Astrocyte (in vitro differentiated cells and primary cell): ENCODE data around the gene PHF10. TPM values are rescaled to one million over a fixed set of nuclear protein-coding genes. Genes with fewer than 3 reads are reported as not detected.
A peak's percentile ranks its signal among the peaks of the same experiment; 100 is the strongest.

Source experiments
- DNase-seq: peaks from one replicate; pipeline ENCODE4 v3.0.0-alpha.2; 2010; ENCODE audit warnings: low read depth
- FAIRE-seq: peaks from 2 replicates; lab custom pipeline; 2011; peaks lifted over from hg19 to GRCh38; lab: Jason Lieb, UNC
- H2AFZ ChIP-seq: 2 replicates; pipeline ENCODE4 v1.6.0; 2012; ENCODE audit warnings: low read depth, low read length, inconsistent platforms
- H3K27ac ChIP-seq: 2 replicates; pipeline ENCODE4 v1.5.1; 2011; ENCODE audit warnings: low read depth, low read length, inconsistent platforms
- H3K27me3 ChIP-seq: 2 replicates; pipeline ENCODE4 v1.6.0; 2011; ENCODE audit warnings: low read length, inconsistent platforms; ENCODE audit not compliant: insufficient read depth
- H3K36me3 ChIP-seq: 2 replicates; pipeline ENCODE4 v1.5.1; 2011; ENCODE audit warnings: low read length, inconsistent platforms; ENCODE audit not compliant: insufficient read depth
- H3K4me1 ChIP-seq: 2 replicates; pipeline ENCODE4 v1.5.1; 2011; ENCODE audit warnings: low read length, inconsistent platforms; ENCODE audit not compliant: insufficient read depth
- H3K4me2 ChIP-seq: 2 replicates; pipeline ENCODE4 v1.6.0; 2012; ENCODE audit warnings: low read length, inconsistent platforms
- H3K4me3 ChIP-seq: 2 replicates; pipeline ENCODE4 v1.5.1; 2011; ENCODE audit warnings: low read depth, mild to moderate bottlenecking, low read length, inconsistent platforms; ENCODE audit not compliant: insufficient read depth
- H3K79me2 ChIP-seq: 2 replicates; pipeline ENCODE4 v1.6.0; 2012; ENCODE audit warnings: mild to moderate bottlenecking, low read length, inconsistent platforms; ENCODE audit not compliant: insufficient read depth
- H3K9ac ChIP-seq: 2 replicates; pipeline ENCODE4 v1.6.0; 2012; ENCODE audit warnings: mild to moderate bottlenecking, low read length, inconsistent platforms
- H3K9me3 ChIP-seq: 2 replicates; pipeline ENCODE4 v1.5.1; 2012; ENCODE audit warnings: low read depth, mild to moderate bottlenecking, low read length, inconsistent platforms; ENCODE audit not compliant: insufficient read depth
- H4K20me1 ChIP-seq: 2 replicates; pipeline ENCODE4 v1.6.0; 2012; ENCODE audit warnings: low read length, inconsistent platforms; ENCODE audit not compliant: insufficient read depth
- H3K27ac Mint-ChIP-seq: one replicate; pipeline ENCODE4 v1.8.0; 2021; ENCODE audit warnings: mild to moderate bottlenecking, mixed read lengths; ENCODE audit not compliant: unreplicated experiment
- H3K27me3 Mint-ChIP-seq: one replicate; pipeline ENCODE4 v1.8.0; 2021; ENCODE audit warnings: low read depth, mixed read lengths; ENCODE audit not compliant: unreplicated experiment
- H3K36me3 Mint-ChIP-seq: one replicate; pipeline ENCODE4 v1.8.0; 2021; ENCODE audit warnings: low read depth, mixed read lengths; ENCODE audit not compliant: unreplicated experiment
- H3K4me1 Mint-ChIP-seq: one replicate; pipeline ENCODE4 v1.8.0; 2021; ENCODE audit warnings: low read depth, mixed read lengths; ENCODE audit not compliant: unreplicated experiment
- H3K4me3 Mint-ChIP-seq: one replicate; pipeline ENCODE4 v1.8.0; 2021; ENCODE audit warnings: mild to moderate bottlenecking, moderate library complexity, mixed read lengths; ENCODE audit not compliant: unreplicated experiment
- H3K9me3 Mint-ChIP-seq: one replicate; pipeline ENCODE4 v1.8.0; 2021; ENCODE audit warnings: mild to moderate bottlenecking, mixed read lengths; ENCODE audit not compliant: unreplicated experiment
- CTCF ChIP-seq: IDR thresholded peaks from 2 replicates; pipeline ENCODE4 v1.5.1; 2011; ENCODE audit warnings: low read depth, mild to moderate bottlenecking, inconsistent platforms, low read length, moderate library complexity; ENCODE audit not compliant: insufficient read depth
- EZH2 ChIP-seq: IDR thresholded peaks from 2 replicates; pipeline ENCODE4 v1.6.1; 2012; ENCODE audit warnings: mild to moderate bottlenecking, low read length, inconsistent platforms; ENCODE audit not compliant: insufficient read depth
- total RNA-seq: library from RNA; stranded (reverse); gene quantifications from 2 replicates; pipeline ENCODE4 v1.2.1, GENCODE V29; 2021

Gene PHF10
- total RNA-seq, 1 donor from 2014 or later = 30.9 TPM

DNA sequence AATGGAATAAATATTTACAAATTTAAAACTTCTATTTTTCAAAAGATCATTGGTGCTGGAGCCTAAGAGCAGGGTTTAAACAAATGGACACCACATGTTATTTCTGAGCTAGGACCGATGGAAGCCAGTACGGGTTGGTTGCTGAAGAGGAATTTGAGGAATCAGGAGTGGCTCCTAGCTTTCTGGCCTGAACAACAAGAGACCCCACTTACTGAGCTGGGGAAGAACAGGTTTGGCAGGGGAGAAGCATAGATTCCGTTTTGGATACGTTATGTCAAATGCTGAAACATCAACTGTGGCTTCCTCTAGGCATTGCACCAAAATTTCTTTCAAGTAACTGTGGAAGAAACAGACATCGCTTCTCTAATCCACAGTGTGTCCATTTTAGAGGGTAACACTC is 29.2 kb downstream of the PHF10 start:
- H3K4me1 Mint-ChIP-seq = peaks cover 12% of the 10 kb centered on the region
- peaks cover 3% of the 10 kb centered on the region for H4K20me1 ChIP-seq
- peaks cover 10% of the 10 kb centered on the region for H3K4me1 ChIP-seq
- DNase-seq (no peak), FAIRE-seq (no peak)
- H3K4me2 ChIP-seq = no peak overlapping the region
- H3K9me3 ChIP-seq = peaks cover 2% of the 10 kb centered on the region
- no peak overlapping the region for H2AFZ ChIP-seq
- H3K4me3 Mint-ChIP-seq = no peak overlapping the region
- no peaks in the 10 kb centered on the region for H3K27me3 ChIP-seq
- TF ChIP-seq CTCF (no peak), EZH2 (no peak)
- no peaks in the 10 kb centered on the region for H3K27me3 Mint-ChIP-seq
- peaks cover 4% of the 10 kb centered on the region for H3K9me3 Mint-ChIP-seq
- no peaks in the 10 kb centered on the region for H3K36me3 ChIP-seq
- H3K36me3 Mint-ChIP-seq = peaks cover 13% of the 10 kb centered on the region
- H3K9ac ChIP-seq = no peak overlapping the region
- no peak overlapping the region for H3K4me3 ChIP-seq
- no peak overlapping the region for H3K27ac ChIP-seq
- H3K27ac Mint-ChIP-seq = no peak overlapping the region
- peaks cover 33% of the 10 kb centered on the region for H3K79me2 ChIP-seq

DNA sequence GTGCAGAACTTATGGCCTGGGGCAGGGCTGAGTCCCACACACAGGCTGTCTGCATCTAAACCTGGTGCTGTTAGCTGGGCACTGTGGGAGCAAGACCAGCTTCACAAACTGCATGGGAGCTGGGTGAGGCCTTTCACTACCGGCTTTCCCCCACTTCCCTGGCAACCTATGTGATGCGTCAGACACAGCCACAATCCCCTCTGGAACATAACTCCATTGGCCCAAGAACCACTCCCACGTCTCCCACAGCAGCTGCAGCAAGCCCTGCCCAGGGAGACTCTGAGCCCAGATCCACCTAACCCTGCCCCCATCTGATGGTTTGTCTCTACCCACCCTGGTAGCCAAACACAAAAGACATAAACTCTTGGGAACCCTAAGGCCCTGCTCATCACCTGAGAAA is 31.8 kb downstream of the PHF10 start:
- H3K9ac ChIP-seq = no peak overlapping the region
- H4K20me1 ChIP-seq = no peaks in the 10 kb centered on the region
- Mint-ChIP-seq H3K9me3 (peaks cover 4% of the 10 kb centered on the region), H3K4me1 (peaks cover 11% of the 10 kb centered on the region), H3K36me3 (peaks cover 21% of the 10 kb centered on the region), H3K4me3 (no peak overlapping the region), H3K27me3 (no peaks in the 10 kb centered on the region), H3K27ac (no peak overlapping the region)
- H3K4me1 ChIP-seq = peaks cover 1% of the 10 kb centered on the region
- H3K27ac ChIP-seq = no peak overlapping the region
- TF ChIP-seq EZH2 (no peak), CTCF (no peak)
- DNase-seq = peak; percentile 14
- H3K27me3 ChIP-seq = no peaks in the 10 kb centered on the region
- H3K36me3 ChIP-seq = peaks cover 3% of the 10 kb centered on the region
- no peak overlapping the region for H3K4me3 ChIP-seq
- peaks cover 2% of the 10 kb centered on the region for H3K9me3 ChIP-seq
- H3K4me2 ChIP-seq = no peak overlapping the region
- H3K79me2 ChIP-seq = peaks cover 20% of the 10 kb centered on the region
- H2AFZ ChIP-seq = no peak overlapping the region
- FAIRE-seq = no peak

DNA sequence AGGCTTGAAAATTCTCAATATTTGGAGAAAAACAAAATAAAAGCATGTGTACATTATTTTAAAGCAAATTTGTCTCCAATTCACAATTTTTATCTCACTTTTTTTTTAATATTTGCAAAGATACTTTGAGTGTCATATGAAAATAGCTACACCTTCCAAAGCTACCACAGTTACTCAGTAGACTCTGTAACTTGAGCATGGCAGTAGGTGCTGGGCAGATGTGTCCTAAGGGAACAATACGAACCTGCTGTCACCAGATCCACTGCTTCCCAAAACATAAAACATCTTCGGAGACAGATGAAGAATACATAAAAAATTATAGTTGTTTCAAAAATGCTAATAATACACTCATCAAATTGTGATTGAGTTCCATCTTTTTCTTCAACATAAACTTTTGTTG is 33.0 kb downstream of the PHF10 start:
- Histone ChIP-seq H3K27me3 (no peaks in the 10 kb centered on the region), H4K20me1 (no peaks in the 10 kb centered on the region), H3K4me3 (no peak overlapping the region), H3K27ac (no peak overlapping the region), H3K9me3 (peaks cover 2% of the 10 kb centered on the region), H2AFZ (no peak overlapping the region), H3K79me2 (peaks cover 17% of the 10 kb centered on the region), H3K36me3 (peaks cover 5% of the 10 kb centered on the region), H3K4me2 (no peak overlapping the region), H3K9ac (no peak overlapping the region), H3K4me1 (no peaks in the 10 kb centered on the region)
- Mint-ChIP-seq H3K36me3 (peaks cover 24% of the 10 kb centered on the region), H3K27me3 (no peaks in the 10 kb centered on the region), H3K27ac (no peak overlapping the region), H3K4me1 (peaks cover 11% of the 10 kb centered on the region), H3K9me3 (peaks cover 6% of the 10 kb centered on the region), H3K4me3 (no peak overlapping the region)
- DNase-seq = no peak
- TF ChIP-seq EZH2 = no peak
- no peak for TF ChIP-seq CTCF
- FAIRE-seq = no peak
